Measurements from ENCODE around the gene MROH7.

The MROH7 gene

GRCh38 chr1:54640863-54641836 lies at the start of gene MROH7:
Gene MROH7, plus strand, starts transcription at chr1:54641786. Its CDS starts 11,141 bp downstream, at chr1:54652927.
- DNase-seq: no peak

GRCh38 chr1:54593571-54594160 lies 47.9 kb upstream of the MROH7 start:
- no peak for DNase-seq

GRCh38 chr1:54594463-54594862 lies 47.1 kb upstream of the MROH7 start:
- DNase-seq: no peak

GRCh38 chr1:54595956-54596498 lies 45.6 kb upstream of the MROH7 start:
- DNase-seq: no peak

- DNase-seq: no peak
These were observed 44.8 kb upstream of the MROH7 start for GRCh38 chr1:54596756-54597155.

- DNase-seq: no peak
These were observed 44.0 kb upstream of the MROH7 start for GRCh38 chr1:54597455-54598030.

GRCh38 chr1:54599211-54599823 lies 42.3 kb upstream of the MROH7 start:
- DNase-seq: no peak

- no peak for DNase-seq
These were observed 40.5 kb upstream of the MROH7 start for GRCh38 chr1:54600947-54601721.

- DNase-seq: no peak
These were observed 39.9 kb upstream of the MROH7 start for GRCh38 chr1:54601730-54602129.

GRCh38 chr1:54602554-54602953 lies 39.0 kb upstream of the MROH7 start:
- DNase-seq: no peak

- no peak for DNase-seq
These were observed 38.3 kb upstream of the MROH7 start for GRCh38 chr1:54603241-54603640.

GRCh38 chr1:54604051-54604450 lies 37.5 kb upstream of the MROH7 start:
- no peak for DNase-seq

- peak in 1 of 2 donors; percentile 14 for DNase-seq
These were observed 36.8 kb upstream of the MROH7 start for GRCh38 chr1:54604572-54605370.

GRCh38 chr1:54606096-54606989 lies 35.2 kb upstream of the MROH7 start:
- no peak for DNase-seq

- DNase-seq: no peak
These were observed 34.6 kb upstream of the MROH7 start for GRCh38 chr1:54606990-54607325.

GRCh38 chr1:54607821-54608565 lies 33.6 kb upstream of the MROH7 start:
- no peak for DNase-seq

- no peak for DNase-seq
These were observed 32.9 kb upstream of the MROH7 start for GRCh38 chr1:54608566-54609230.

- DNase-seq: no peak
These were observed 32.2 kb upstream of the MROH7 start for GRCh38 chr1:54609301-54609921.

GRCh38 chr1:54610048-54610447 lies 31.5 kb upstream of the MROH7 start:
- no peak for DNase-seq
